Osteoblast (primary cell): ENCODE data around the gene TMC1. TPM values are rescaled to one million over a fixed set of nuclear protein-coding genes. Genes with fewer than 3 reads are reported as not detected.
"Not testable (repeated sequence)": the region's sequence is repeated elsewhere in the genome, so short reads cannot be mapped to it uniquely, and the experiment has no call there.

Experiments
- DNase-seq: peaks from one replicate; pipeline ENCODE4 v3.0.0; 2011; ENCODE audit warnings: low spot score, mixed read lengths; ENCODE audit not compliant: insufficient read length; ENCODE audit errors: missing footprints
- H2AFZ ChIP-seq: 2 replicates; pipeline ENCODE4 v1.6.0; 2011; ENCODE audit warnings: mild to moderate bottlenecking, low read length
- H3K27ac ChIP-seq: 2 replicates; pipeline ENCODE4 v1.5.1; 2011; ENCODE audit warnings: mild to moderate bottlenecking, low read depth, low read length, moderate library complexity
- H3K27me3 ChIP-seq: 2 replicates; pipeline ENCODE4 v1.6.0; 2012; ENCODE audit warnings: mild to moderate bottlenecking, control low read depth, inconsistent platforms, low read length, moderate library complexity; ENCODE audit not compliant: insufficient read depth
- H3K36me3 ChIP-seq: 2 replicates; pipeline ENCODE4 v1.5.1; 2011; ENCODE audit warnings: mild to moderate bottlenecking, low read length, control low read depth, moderate library complexity; ENCODE audit not compliant: insufficient read depth
- H3K4me1 ChIP-seq: 2 replicates; pipeline ENCODE4 v1.5.1; 2011; ENCODE audit warnings: mild to moderate bottlenecking, low read length, control low read depth, moderate library complexity; ENCODE audit not compliant: insufficient read depth
- H3K4me2 ChIP-seq: 2 replicates; pipeline ENCODE4 v1.6.0; 2011; ENCODE audit warnings: mild to moderate bottlenecking, low read length; ENCODE audit not compliant: insufficient read depth
- H3K4me3 ChIP-seq: fragments of 200-600 bp; sonication (generic); 3 replicates; pipeline ENCODE4 v1.5.1; 2012; ENCODE audit warnings: mild to moderate bottlenecking, low read length, inconsistent platforms; ENCODE audit not compliant: insufficient read depth
- H3K79me2 ChIP-seq: 2 replicates; pipeline ENCODE4 v1.6.0; 2012; ENCODE audit warnings: mild to moderate bottlenecking, low read length, control low read depth, inconsistent platforms; ENCODE audit not compliant: insufficient read depth
- H3K9me3 ChIP-seq: 2 replicates; pipeline ENCODE4 v1.5.1; 2011; ENCODE audit warnings: low read depth, low read length, control low read depth
- H4K20me1 ChIP-seq: 2 replicates; pipeline ENCODE4 v1.6.0; 2012; ENCODE audit warnings: mild to moderate bottlenecking, low read length, control low read depth; ENCODE audit not compliant: insufficient read depth
- CTCF ChIP-seq: IDR thresholded peaks from 2 replicates; pipeline ENCODE4 v1.5.1; 2011; ENCODE audit warnings: mild to moderate bottlenecking, low read depth, low read length, moderate library complexity; ENCODE audit errors: extremely low read depth
- total RNA-seq: library from RNA; depleted of rRNA; stranded (reverse); fragments of >200 nt; gene quantifications from 2 replicates; pipeline ENCODE4 v1.2.3, GENCODE V29; 2012

The TMC1 gene
- total RNA-seq, 1 donor = under 0.01 TPM

GRCh38 chr9:72480921-72481320 is 40.5 kb upstream of the TMC1 start:
- no peak for TF ChIP-seq CTCF
- peak; percentile 86 for DNase-seq
- no peak overlapping the region for H3K4me3 ChIP-seq

GRCh38 chr9:72485821-72486593 is 35.4 kb upstream of the TMC1 start:
- H3K36me3 ChIP-seq = no peaks in the 10 kb centered on the region
- DNase-seq = no peak
- peaks cover 9% of the 10 kb centered on the region for H3K4me1 ChIP-seq
- TF ChIP-seq CTCF = no peak
- no peaks in the 10 kb centered on the region for H3K9me3 ChIP-seq
- H3K27me3 ChIP-seq = no peaks in the 10 kb centered on the region
- no peak overlapping the region for H2AFZ ChIP-seq
- H3K4me3 ChIP-seq = no peak overlapping the region
- H4K20me1 ChIP-seq = no peaks in the 10 kb centered on the region
- no peak overlapping the region for H3K27ac ChIP-seq
- H3K4me2 ChIP-seq = no peak overlapping the region
- H3K79me2 ChIP-seq = no peaks in the 10 kb centered on the region

More at GRCh38 chr9:72480921-72481320, 40.5 kb upstream of the TMC1 start:
- H3K36me3 ChIP-seq = no peaks in the 10 kb centered on the region
- no peak overlapping the region for H3K27ac ChIP-seq
- H3K27me3 ChIP-seq = no peaks in the 10 kb centered on the region
- no peaks in the 10 kb centered on the region for H4K20me1 ChIP-seq
- no peaks in the 10 kb centered on the region for H3K79me2 ChIP-seq
- no peak overlapping the region for H2AFZ ChIP-seq
- H3K4me1 ChIP-seq = peaks cover 29% of the 10 kb centered on the region
- no peaks in the 10 kb centered on the region for H3K9me3 ChIP-seq
- H3K4me2 ChIP-seq = no peak overlapping the region

- H3K4me1 ChIP-seq = peaks cover 4% of the 10 kb centered on the region
- H2AFZ ChIP-seq = no peak overlapping the region
- H3K79me2 ChIP-seq = no peaks in the 10 kb centered on the region
- no peak overlapping the region for H3K4me3 ChIP-seq
- no peaks in the 10 kb centered on the region for H3K9me3 ChIP-seq
- H3K36me3 ChIP-seq = no peaks in the 10 kb centered on the region
- TF ChIP-seq CTCF = no peak
- H3K4me2 ChIP-seq = no peak overlapping the region
- no peak overlapping the region for H3K27ac ChIP-seq
- DNase-seq = no peak
- no peaks in the 10 kb centered on the region for H3K27me3 ChIP-seq
- H4K20me1 ChIP-seq = no peaks in the 10 kb centered on the region
Measured at GRCh38 chr9:72486594-72486955, 34.8 kb upstream of the TMC1 start.

- not testable (repeated sequence) for H3K27ac ChIP-seq, H3K79me2 ChIP-seq
Measured at GRCh38 chr9:72487665-72488064, 33.7 kb upstream of the TMC1 start.

More at GRCh38 chr9:72487665-72488064, 33.7 kb upstream of the TMC1 start:
- not testable (repeated sequence) for DNase-seq, H3K4me3 ChIP-seq, H3K4me2 ChIP-seq, H3K4me1 ChIP-seq, H3K36me3 ChIP-seq, H3K27me3 ChIP-seq, H3K9me3 ChIP-seq, H4K20me1 ChIP-seq, H2AFZ ChIP-seq
